ENCODE data around the gene DUSP2. TPM values are rescaled to one million over a fixed set of nuclear protein-coding genes. Genes with fewer than 3 reads are reported as not detected.
A peak's percentile ranks its signal among the peaks of the same experiment; 100 is the strongest.

DUSP2 gene
- total and polyA plus RNA-seq, 8 donors = 0.32 to 3.1 (median 1.3) TPM

DNA sequence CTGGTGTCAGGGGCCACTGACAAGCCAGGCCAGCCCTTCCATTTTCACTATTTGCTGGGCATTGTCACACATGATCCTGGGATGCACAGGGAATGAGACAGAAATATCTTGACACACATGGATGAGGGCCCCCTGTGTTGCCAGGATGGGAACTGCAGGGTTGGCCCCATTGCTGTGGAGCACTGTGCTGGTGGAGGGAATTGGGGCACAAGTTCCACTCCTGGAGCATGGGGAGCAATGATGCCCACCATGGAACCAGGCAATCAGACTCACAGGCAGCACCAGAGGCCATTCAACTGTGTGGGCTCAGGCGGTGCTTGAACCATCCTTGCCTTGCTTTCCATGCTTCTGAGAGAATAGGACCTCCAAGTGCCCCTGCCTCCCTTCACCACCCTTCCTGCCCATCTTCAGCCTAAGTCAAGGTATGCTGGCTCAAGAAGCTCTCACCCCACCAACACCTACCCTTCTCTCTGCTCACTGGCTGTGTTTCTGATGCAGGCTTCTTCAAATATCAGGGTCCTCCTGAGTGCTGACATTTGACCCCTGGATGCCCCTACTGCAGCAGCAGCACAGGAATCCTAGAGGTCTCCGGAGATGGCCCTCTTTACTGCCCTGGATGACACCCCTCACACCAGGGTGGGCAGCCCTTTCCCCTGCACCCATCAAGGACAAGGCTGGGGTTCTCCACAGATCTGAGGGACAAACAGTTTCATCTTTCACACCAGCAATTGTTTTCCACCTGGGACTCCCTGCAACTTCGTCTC, 39.9 kb downstream of the DUSP2 start:
- Histone ChIP-seq H3K9me3 (no peaks in the 10 kb centered on the region), H3K27ac (no peak overlapping the region), H3K36me3 (no peaks in the 10 kb centered on the region), H3K4me3 (no peak overlapping the region), H3K27me3 (no peaks in the 10 kb centered on the region), H3K4me1 (no peaks in the 10 kb centered on the region)
- FAIRE-seq (no peak), ATAC-seq (no peak), DNase-seq (no peak)
- whole genome bisulfite sequencing, 2 donors = 78 to 94% methylated on average over 3 of the region's 3 CpGs
- intact Hi-C loops (cut with DNase I) = no loop called here
- TF ChIP-seq, protein P1, sequence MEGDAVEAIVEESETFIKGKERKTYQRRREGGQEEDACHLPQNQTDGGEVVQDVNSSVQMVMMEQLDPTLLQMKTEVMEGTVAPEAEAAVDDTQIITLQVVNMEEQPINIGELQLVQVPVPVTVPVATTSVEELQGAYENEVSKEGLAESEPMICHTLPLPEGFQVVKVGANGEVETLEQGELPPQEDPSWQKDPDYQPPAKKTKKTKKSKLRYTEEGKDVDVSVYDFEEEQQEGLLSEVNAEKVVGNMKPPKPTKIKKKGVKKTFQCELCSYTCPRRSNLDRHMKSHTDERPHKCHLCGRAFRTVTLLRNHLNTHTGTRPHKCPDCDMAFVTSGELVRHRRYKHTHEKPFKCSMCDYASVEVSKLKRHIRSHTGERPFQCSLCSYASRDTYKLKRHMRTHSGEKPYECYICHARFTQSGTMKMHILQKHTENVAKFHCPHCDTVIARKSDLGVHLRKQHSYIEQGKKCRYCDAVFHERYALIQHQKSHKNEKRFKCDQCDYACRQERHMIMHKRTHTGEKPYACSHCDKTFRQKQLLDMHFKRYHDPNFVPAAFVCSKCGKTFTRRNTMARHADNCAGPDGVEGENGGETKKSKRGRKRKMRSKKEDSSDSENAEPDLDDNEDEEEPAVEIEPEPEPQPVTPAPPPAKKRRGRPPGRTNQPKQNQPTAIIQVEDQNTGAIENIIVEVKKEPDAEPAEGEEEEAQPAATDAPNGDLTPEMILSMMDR (IDR thresholded peaks at IDR 0.05) = no peak

DNA sequence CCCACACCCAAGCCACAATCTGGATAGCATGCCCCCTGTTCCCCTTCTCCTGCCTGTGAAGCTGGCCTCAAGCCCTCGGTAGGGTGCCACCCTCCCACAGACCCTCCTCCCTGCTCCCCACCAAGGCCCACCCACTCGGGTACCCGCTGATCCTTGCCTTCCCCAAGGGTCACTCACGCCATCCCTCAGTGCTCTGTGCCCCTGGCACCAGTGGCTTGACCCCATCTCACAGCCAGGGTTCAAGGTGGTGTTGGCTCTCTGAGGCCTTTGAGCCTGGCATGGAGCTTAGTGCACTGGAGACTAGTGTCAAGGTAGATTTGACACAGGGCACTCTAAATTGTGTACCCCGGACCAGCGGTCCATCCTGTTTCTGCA, 40.8 kb downstream of the DUSP2 start:
- no peak for FAIRE-seq
- Histone ChIP-seq H3K27me3 (no peaks in the 10 kb centered on the region), H3K27ac (no peak overlapping the region), H3K4me3 (no peak overlapping the region), H3K9me3 (no peaks in the 10 kb centered on the region), H3K36me3 (no peaks in the 10 kb centered on the region), H3K4me1 (no peaks in the 10 kb centered on the region)
- DNase-seq = peak in 1 of 6 donors; percentile 49
- 87 to 90% methylated on average over 6 of the region's 6 CpGs for WGBS, 2 donors
- ATAC-seq = no peak
- TF ChIP-seq, protein P1 (IDR thresholded peaks at IDR 0.05) = no peak
- intact Hi-C loops (cut with DNase I) = no loop called here

DNA sequence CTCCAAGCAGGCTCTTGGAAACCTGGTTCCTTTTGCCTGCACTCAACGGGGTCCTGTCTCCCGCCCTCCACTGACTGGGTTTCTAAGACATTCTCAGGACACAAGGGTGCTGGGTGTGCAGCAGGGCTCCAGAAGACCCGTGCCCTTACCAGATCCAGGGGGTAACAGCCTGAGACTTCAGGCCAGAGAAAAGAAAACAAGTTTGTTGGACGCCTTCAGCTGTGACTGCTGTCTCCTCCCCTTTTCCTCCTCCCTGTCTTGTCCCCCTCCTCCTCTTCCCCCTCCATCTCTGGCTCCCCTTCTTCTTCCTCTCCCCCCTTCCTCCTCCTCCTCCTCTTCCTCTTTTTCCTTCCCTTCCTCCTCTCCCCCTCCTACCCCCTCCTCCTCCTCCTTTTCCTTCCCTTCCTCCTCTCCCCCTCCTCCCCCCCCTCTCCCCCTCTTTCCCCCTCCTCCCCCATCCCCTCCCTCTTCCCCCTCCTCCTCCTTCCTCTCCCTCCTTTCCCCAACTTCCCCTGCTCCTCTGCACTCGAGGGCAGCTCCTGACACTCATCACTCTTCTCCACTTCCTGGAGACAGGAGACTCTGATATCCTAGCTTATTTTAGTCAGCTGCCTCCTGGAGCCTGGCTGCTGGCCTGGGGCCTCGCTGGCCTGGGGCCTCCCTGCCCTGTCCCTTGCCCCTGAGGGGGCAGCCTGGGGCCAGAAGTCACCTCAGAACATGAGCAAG, 41.3 kb downstream of the DUSP2 start:
- Histone ChIP-seq H3K36me3 (no peaks in the 10 kb centered on the region), H3K4me1 (no peaks in the 10 kb centered on the region), H3K27ac (no peak overlapping the region), H3K9me3 (no peaks in the 10 kb centered on the region), H3K27me3 (no peaks in the 10 kb centered on the region), H3K4me3 (no peak overlapping the region)
- intact Hi-C loops (cut with DNase I) = no loop called here
- peak in 1 of 6 donors; percentile 34 for DNase-seq
- ATAC-seq = no peak
- 46 to 61% methylated on average over 5 to 6 of the region's 6 CpGs for WGBS, 2 donors
- no peak for FAIRE-seq
- TF ChIP-seq, protein P1 (IDR thresholded peaks at IDR 0.05) = no peak

DNA sequence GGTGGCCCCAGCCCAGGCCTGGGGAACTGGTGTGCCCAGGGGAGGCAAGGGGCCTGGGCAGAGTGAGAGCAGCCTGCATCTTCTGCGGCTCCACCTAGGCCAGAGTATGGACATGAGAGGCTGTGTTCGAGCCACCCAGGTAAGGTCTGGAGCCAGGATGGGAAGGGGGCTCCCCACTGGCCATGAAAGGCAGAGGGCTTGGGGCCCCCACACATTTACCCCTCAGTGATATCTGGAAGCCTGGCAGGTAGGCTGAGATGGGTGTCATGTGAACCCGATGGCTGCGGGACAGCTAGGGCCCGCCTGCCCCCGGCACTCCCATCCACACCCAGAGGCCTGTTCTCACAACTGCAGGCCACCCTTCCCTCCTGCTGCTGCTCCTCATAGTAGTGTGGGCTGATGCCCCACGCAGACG, 42.0 kb downstream of the DUSP2 start:
- H3K4me1 ChIP-seq = no peaks in the 10 kb centered on the region
- no peaks in the 10 kb centered on the region for H3K36me3 ChIP-seq
- FAIRE-seq (no peak), ATAC-seq (no peak), DNase-seq (peak in 1 of 6 donors; percentile 43)
- H3K27ac ChIP-seq = no peak overlapping the region
- 80 to 95% methylated on average over 8 of the region's 8 CpGs for WGBS, 2 donors
- no peaks in the 10 kb centered on the region for H3K9me3 ChIP-seq
- TF ChIP-seq, protein P1 (IDR thresholded peaks at IDR 0.05) = no peak
- H3K4me3 ChIP-seq = no peak overlapping the region
- H3K27me3 ChIP-seq = no peaks in the 10 kb centered on the region
- intact Hi-C loops (cut with DNase I) = no loop called here

Measured in pancreas (tissue), 10 donors.